HEK293T (cell line): ENCODE measurements around the gene OIT3.
"Not testable (repeated sequence)": the region's sequence is repeated elsewhere in the genome, so short reads cannot be mapped to it uniquely, and the experiment has no call there.

Source experiments
- CTCF ChIA-PET: fragments of 350-600 bp; formaldehyde crosslinking; extraction: SDS; loops from one replicate; lab custom pipeline; 2021; ENCODE audit warnings: antibody characterized with exemption, inconsistent platforms; lab: Yijun Ruan, JAX
- POLR2A ChIA-PET: fragments of 350-600 bp; formaldehyde crosslinking; extraction: SDS; loops from one replicate; lab custom pipeline; 2020; ENCODE audit warnings: antibody characterized with exemption, inconsistent platforms; lab: Yijun Ruan, JAX
- DNase-seq: peaks from one replicate; pipeline ENCODE4 v3.0.0; 2012; ENCODE audit warnings: mixed read lengths; ENCODE audit errors: extremely low spot score
- ARNT ChIP-seq: fragments of 450-650 bp; IDR thresholded peaks from 2 replicates; pipeline ENCODE4 v1.6.1; 2017; ENCODE audit warnings: mild to moderate bottlenecking
- BHLHE40 ChIP-seq: fragments of 450-650 bp; IDR thresholded peaks from 2 replicates; pipeline ENCODE4 v1.6.1; 2016; ENCODE audit warnings: mild to moderate bottlenecking, moderate library complexity, borderline replicate concordance
- CTBP1 ChIP-seq: fragments of 450-650 bp; IDR thresholded peaks from 2 replicates; pipeline ENCODE4 v1.6.1; 2016; ENCODE audit warnings: borderline replicate concordance
- ELF4 ChIP-seq: fragments of 450-650 bp; IDR thresholded peaks from 2 replicates; pipeline ENCODE4 v1.6.1; 2017; ENCODE audit warnings: antibody characterized with exemption
- FOXA1 ChIP-seq: fragments of 450-650 bp; IDR thresholded peaks from 2 replicates; pipeline ENCODE4 v1.6.1; 2016; ENCODE audit warnings: mild to moderate bottlenecking
- FOXK2 ChIP-seq: fragments of 450-650 bp; IDR thresholded peaks from 2 replicates; pipeline ENCODE4 v1.6.1; 2016; ENCODE audit warnings: mild to moderate bottlenecking
- FOXM1 ChIP-seq: fragments of 450-650 bp; IDR thresholded peaks from 2 replicates; pipeline ENCODE4 v1.6.1; 2017; ENCODE audit warnings: mild to moderate bottlenecking, borderline replicate concordance
- HDGF ChIP-seq: fragments of 450-650 bp; IDR thresholded peaks from 2 replicates; pipeline ENCODE4 v1.6.1; 2017; ENCODE audit warnings: antibody characterized with exemption, borderline replicate concordance
- L3MBTL2 ChIP-seq: fragments of 450-650 bp; conservative IDR thresholded peaks from 2 replicates; pipeline ENCODE4 v1.6.1; 2016; ENCODE audit warnings: mild to moderate bottlenecking
- LEF1 ChIP-seq: fragments of 450-650 bp; IDR thresholded peaks from 2 replicates; pipeline ENCODE4 v1.6.1; 2017; ENCODE audit warnings: mild to moderate bottlenecking, borderline replicate concordance
- NFRKB ChIP-seq: fragments of 450-650 bp; IDR thresholded peaks from 2 replicates; pipeline ENCODE4 v1.6.1; 2016; ENCODE audit warnings: mild to moderate bottlenecking, moderate library complexity
- PKNOX1 ChIP-seq: fragments of 450-650 bp; IDR thresholded peaks from 2 replicates; pipeline ENCODE4 v1.6.1; 2016
- SP1 ChIP-seq: fragments of 450-650 bp; IDR thresholded peaks from 2 replicates; pipeline ENCODE4 v1.6.1; 2017
- SUZ12 ChIP-seq: fragments of 450-650 bp; IDR thresholded peaks from 2 replicates; pipeline ENCODE4 v1.6.1; 2016; ENCODE audit warnings: mild to moderate bottlenecking
- TARDBP ChIP-seq: fragments of 450-650 bp; IDR thresholded peaks from 2 replicates; pipeline ENCODE4 v1.6.1; 2016
- ZNF384 ChIP-seq: fragments of 450-650 bp; IDR thresholded peaks from 2 replicates; pipeline ENCODE4 v1.6.1; 2016

OIT3 gene

GRCh38 chr10:72895236-72895850, 1.8 kb downstream of the OIT3 start:
- TF ChIP-seq SUZ12 = no peak
- TF ChIP-seq PKNOX1 = no peak
- no peak for TF ChIP-seq SP1
- TF ChIP-seq L3MBTL2 = no peak
- TF ChIP-seq BHLHE40 = no peak
- TF ChIP-seq FOXK2 = no peak
- TF ChIP-seq FOXM1 = no peak
- TF ChIP-seq FOXA1 = no peak
- no peak for TF ChIP-seq ARNT
- no peak for TF ChIP-seq TARDBP
- no peak for TF ChIP-seq NFRKB
- TF ChIP-seq CTBP1 = no peak
- no peak for TF ChIP-seq ZNF384
- TF ChIP-seq HDGF = no peak
- TF ChIP-seq LEF1 = no peak
- TF ChIP-seq ELF4 = no peak
- no peak for DNase-seq
- CTCF ChIA-PET = no interaction called here
- POLR2A ChIA-PET = no interaction called here

- CTCF ChIA-PET = no interaction called here
- TF ChIP-seq ELF4 (no peak), FOXK2 (no peak), LEF1 (no peak), ZNF384 (no peak), ARNT (no peak), HDGF (no peak), SP1 (no peak), FOXM1 (no peak), CTBP1 (no peak), L3MBTL2 (no peak), PKNOX1 (no peak), NFRKB (no peak), TARDBP (no peak), SUZ12 (no peak), BHLHE40 (no peak), FOXA1 (no peak)
- POLR2A ChIA-PET = no interaction called here
- no peak for DNase-seq
Measured at GRCh38 chr10:72898616-72899015, 5.1 kb downstream of the OIT3 start.

- CTCF ChIA-PET = no interaction called here
- TF ChIP-seq CTBP1 (no peak), ZNF384 (no peak), NFRKB (no peak), LEF1 (no peak), FOXM1 (no peak), SUZ12 (no peak), FOXA1 (no peak), TARDBP (no peak), L3MBTL2 (no peak), ARNT (no peak), BHLHE40 (no peak), PKNOX1 (no peak), HDGF (no peak), FOXK2 (no peak), ELF4 (no peak), SP1 (no peak)
- POLR2A ChIA-PET = no interaction called here
- no peak for DNase-seq
Measured at GRCh38 chr10:72899545-72899944, 6.0 kb downstream of the OIT3 start.

- POLR2A ChIA-PET, CTCF ChIA-PET, DNase-seq: not testable (repeated sequence)
Measured at GRCh38 chr10:72903941-72904446, 10.5 kb downstream of the OIT3 start.

- ChIA-PET POLR2A (no interaction called here), CTCF (no interaction called here)
- TF ChIP-seq SUZ12 (no peak), CTBP1 (no peak), PKNOX1 (no peak), FOXA1 (no peak), TARDBP (no peak), ARNT (no peak), ELF4 (no peak), ZNF384 (no peak), NFRKB (no peak), HDGF (no peak), BHLHE40 (no peak), SP1 (no peak), FOXK2 (no peak), FOXM1 (no peak), LEF1 (no peak)
- DNase-seq = no peak
Measured at GRCh38 chr10:72904806-72905205, 11.3 kb downstream of the OIT3 start.

GRCh38 chr10:72906446-72906845, 12.9 kb downstream of the OIT3 start:
- DNase-seq = no peak
- POLR2A ChIA-PET = no interaction called here
- TF ChIP-seq SP1 = no peak
- TF ChIP-seq CTBP1 = no peak
- no peak for TF ChIP-seq L3MBTL2
- no peak for TF ChIP-seq PKNOX1
- TF ChIP-seq LEF1 = no peak
- no peak for TF ChIP-seq BHLHE40
- TF ChIP-seq ELF4 = no peak
- no peak for TF ChIP-seq NFRKB
- CTCF ChIA-PET = no interaction called here
